Transverse colon (tissue), 4 donors: ENCODE data around the gene GLIS1. TPM values are rescaled to one million over a fixed set of nuclear protein-coding genes. Genes with fewer than 3 reads are reported as not detected.

Experiments
- DNase-seq: peaks from one replicate; pipeline ENCODE4 v3.0.0-alpha.2; 2019
- H3K27ac ChIP-seq, 4 donors: fragments of 200-600 bp; sonication (generic); 2 replicates each; pipeline ENCODE4 v1.5.1; 2016 to 2018; ENCODE audit warnings: inconsistent platforms in 4 of 4
- H3K27me3 ChIP-seq: fragments of 200-600 bp; sonication (generic); 2 replicates; pipeline ENCODE4 v1.5.1; 2017; ENCODE audit warnings: inconsistent platforms
- H3K36me3 ChIP-seq, 4 donors: fragments of 200-600 bp; sonication (generic); 2 replicates each; pipeline ENCODE4 v1.5.1; 2017 to 2019; ENCODE audit warnings: inconsistent platforms in 4 of 4
- H3K4me1 ChIP-seq, 4 donors: fragments of 200-600 bp; sonication (generic); 2 replicates each; pipeline ENCODE4 v1.5.1; 2017 to 2020; ENCODE audit warnings: inconsistent platforms in 4 of 4
- H3K4me3 ChIP-seq, 4 donors: fragments of 200-600 bp; sonication (generic); 1 replicate in 1 of 4; 2 replicates in 3 of 4; pipeline versions ENCODE4 v1.5.1 to v1.6.1; 2017 to 2019; ENCODE audit warnings: inconsistent platforms in 4 of 4
- H3K9me3 ChIP-seq, 2 donors: fragments of 200-600 bp; sonication (generic); 2 replicates each; pipeline ENCODE4 v1.5.1; 2017 to 2019; ENCODE audit warnings: inconsistent platforms in 2 of 2
- EP300 ChIP-seq: sonication (generic); formaldehyde crosslinking; IDR thresholded peaks from one replicate; pipeline ENCODE4 v1.6.1; 2017; ENCODE audit warnings: antibody characterized with exemption, low read depth
- POLR2A ChIP-seq: fragments of 450-650 bp; IDR thresholded peaks from one replicate; pipeline ENCODE4 v1.6.1; 2016; ENCODE audit warnings: antibody characterized with exemption, mild to moderate bottlenecking, moderate library complexity
- POLR2AphosphoS5 ChIP-seq, 3 donors: sonication (generic); formaldehyde crosslinking; IDR thresholded peaks; one replicate each; pipeline ENCODE4 v1.6.1; 2016; ENCODE audit warnings: antibody characterized with exemption in 3 of 3
- WGBS, 2 donors: methylation state at CpG; one replicate each; pipeline ENCODE4 v1.1.5; 2018; ENCODE audit warnings: low coverage in 1 of 2; 5-methylcytosine and 5-hydroxymethylcytosine counted together
- in situ Hi-C, 4 donors: fragments of 200-750 bp; cut with MboI; loops; one replicate each; pipeline versions ENCODE4 v1.15.0 to v1.15.1; 2017; ENCODE audit warnings: low sequenced_read_pairs in 3 of 4, low pct_ligation_motif_present in 1 of 4, low pct_unique_long_range_greater_than_20kb in 1 of 4
- intact Hi-C: fragments of 100-400 bp; cut with DNase I; formaldehyde crosslinking; loops from one replicate; pipeline ENCODE4 v1.15.1; 2023; ENCODE audit warnings: low total_unique reads
- total RNA-seq, 4 donors: library from RNA; depleted of rRNA; stranded (reverse); fragments of >200 nt; gene quantifications; one replicate each; pipeline ENCODE4 v1.1.0, GENCODE V29; 2016
- TF ChIP-seq, protein P1 (sequence below), 5 experiments: fragments of 200-600 bp in 3 of 5; fragments of 450-650 bp in 2 of 5; sonication (generic) in 3 of 5; IDR thresholded peaks; 1 replicate in 2 of 5; 2 replicates in 3 of 5; pipeline ENCODE4 v1.5.1; 2016 to 2017; ENCODE audit warnings: antibody characterized with exemption in 5 of 5, inconsistent platforms in 3 of 5, mild to moderate bottlenecking in 2 of 5, moderate library complexity in 1 of 5

GLIS1 gene
- total RNA-seq, 4 donors from 2014 or later: 0.16 to 0.75 (median 0.27) TPM; not detected in 1

DNA sequence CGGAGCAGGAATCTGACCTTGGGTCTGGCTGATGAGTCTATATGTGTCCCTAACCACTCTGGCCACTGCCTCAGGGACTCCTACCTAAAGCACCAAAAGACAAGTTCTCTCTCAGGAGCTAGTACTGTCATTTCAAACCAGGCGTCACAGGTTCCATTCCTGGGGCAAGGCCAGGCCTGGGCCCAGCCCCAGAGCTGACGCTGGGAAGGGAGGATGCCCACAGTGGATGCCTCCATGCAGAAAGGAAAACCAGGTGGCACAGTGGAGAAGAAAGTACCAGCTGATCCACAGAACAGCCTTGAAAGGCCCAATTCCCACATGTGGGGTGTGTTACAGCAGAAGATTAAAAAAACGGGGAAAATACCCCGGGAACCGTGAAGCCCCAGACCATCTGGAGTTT is 202.4 kb downstream of the GLIS1 start:
- Histone ChIP-seq H3K27ac (no peak overlapping the region), H3K36me3 (no peaks in the 10 kb centered on the region), H3K4me1 (no peaks in the 10 kb centered on the region), H3K9me3 (no peaks in the 10 kb centered on the region), H3K27me3 (no peaks in the 10 kb centered on the region), H3K4me3 (no peak overlapping the region)
- WGBS, 2 donors: 81 to 90% methylated on average over 2 to 6 of the region's 6 CpGs
- no peak for TF ChIP-seq EP300
- no peak for TF ChIP-seq POLR2A
- TF ChIP-seq, protein P1, sequence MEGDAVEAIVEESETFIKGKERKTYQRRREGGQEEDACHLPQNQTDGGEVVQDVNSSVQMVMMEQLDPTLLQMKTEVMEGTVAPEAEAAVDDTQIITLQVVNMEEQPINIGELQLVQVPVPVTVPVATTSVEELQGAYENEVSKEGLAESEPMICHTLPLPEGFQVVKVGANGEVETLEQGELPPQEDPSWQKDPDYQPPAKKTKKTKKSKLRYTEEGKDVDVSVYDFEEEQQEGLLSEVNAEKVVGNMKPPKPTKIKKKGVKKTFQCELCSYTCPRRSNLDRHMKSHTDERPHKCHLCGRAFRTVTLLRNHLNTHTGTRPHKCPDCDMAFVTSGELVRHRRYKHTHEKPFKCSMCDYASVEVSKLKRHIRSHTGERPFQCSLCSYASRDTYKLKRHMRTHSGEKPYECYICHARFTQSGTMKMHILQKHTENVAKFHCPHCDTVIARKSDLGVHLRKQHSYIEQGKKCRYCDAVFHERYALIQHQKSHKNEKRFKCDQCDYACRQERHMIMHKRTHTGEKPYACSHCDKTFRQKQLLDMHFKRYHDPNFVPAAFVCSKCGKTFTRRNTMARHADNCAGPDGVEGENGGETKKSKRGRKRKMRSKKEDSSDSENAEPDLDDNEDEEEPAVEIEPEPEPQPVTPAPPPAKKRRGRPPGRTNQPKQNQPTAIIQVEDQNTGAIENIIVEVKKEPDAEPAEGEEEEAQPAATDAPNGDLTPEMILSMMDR (IDR thresholded peaks at IDR 0.05): no peak
- DNase-seq: no peak
- intact Hi-C loops (no loop called here), in situ Hi-C loops (no loop called here)

DNA sequence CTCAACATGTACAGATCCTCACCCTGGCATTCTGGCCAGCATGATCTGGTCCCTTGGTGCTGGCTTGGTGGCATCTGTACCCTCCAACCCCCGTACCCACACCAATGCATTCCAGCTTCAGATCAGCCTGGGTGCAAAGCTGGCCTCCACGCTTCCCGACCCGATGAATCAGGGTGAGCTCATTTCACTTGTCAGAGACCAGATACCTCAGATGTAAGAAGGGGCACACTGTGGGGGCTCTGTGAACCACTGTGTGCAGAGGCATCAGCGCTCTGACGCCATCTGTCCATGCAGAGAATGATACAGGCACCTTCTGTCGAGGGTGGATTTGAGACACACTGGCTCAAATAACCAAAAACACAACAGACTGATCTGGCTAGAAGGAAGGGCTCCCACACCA is 203.1 kb downstream of the GLIS1 start:
- H3K4me3 ChIP-seq: no peak overlapping the region
- intact Hi-C loops: no loop called here
- 87% methylated on average over 7 of the region's 7 CpGs; no CpG with 5 or more reads in 1 of the 2 donors for WGBS, 2 donors

DNA sequence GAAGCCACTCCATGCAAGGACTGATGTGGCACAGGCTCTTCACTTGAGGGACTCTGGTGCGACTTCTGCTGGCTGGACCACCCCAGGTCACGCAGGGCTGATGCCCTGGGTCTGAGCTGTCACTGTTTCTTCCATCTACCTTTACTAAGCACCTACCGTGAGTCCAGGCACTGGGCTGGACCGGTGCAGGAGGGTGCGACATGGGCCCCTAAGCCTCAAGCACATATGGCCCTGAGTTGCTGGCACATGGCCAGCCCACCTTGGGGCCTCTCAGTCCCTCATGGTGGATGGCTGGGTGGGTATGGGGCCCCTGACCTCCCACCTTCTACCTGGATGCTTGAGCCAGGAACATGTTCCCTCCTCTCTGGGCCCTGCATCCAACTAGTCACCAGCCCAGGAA is 203.7 kb downstream of the GLIS1 start:
- H3K36me3 ChIP-seq: no peaks in the 10 kb centered on the region
- intact Hi-C loops: no loop called here
- no peaks in the 10 kb centered on the region for H3K9me3 ChIP-seq
- WGBS, 2 donors: 90% methylated on average over 5 of the region's 5 CpGs; no CpG with 5 or more reads in 1 of the 2 donors
- no peak overlapping the region for H3K27ac ChIP-seq
- no peaks in the 10 kb centered on the region for H3K27me3 ChIP-seq
- no peaks in the 10 kb centered on the region for H3K4me1 ChIP-seq
- TF ChIP-seq POLR2AphosphoS5 (IDR thresholded peaks at IDR 0.05) (no peak), POLR2A (no peak), EP300 (no peak)
- TF ChIP-seq, protein P1 (IDR thresholded peaks at IDR 0.05): no peak
- no peak for DNase-seq
- no peak overlapping the region for H3K4me3 ChIP-seq
- in situ Hi-C loops: no loop called here

More for the DNA sequence above, 203.1 kb downstream of the GLIS1 start:
- Histone ChIP-seq H3K27me3 (no peaks in the 10 kb centered on the region), H3K9me3 (no peaks in the 10 kb centered on the region), H3K4me1 (no peaks in the 10 kb centered on the region), H3K36me3 (no peaks in the 10 kb centered on the region), H3K27ac (no peak overlapping the region)
- in situ Hi-C loops: no loop called here
- DNase-seq: no peak
- no peak for TF ChIP-seq POLR2A
- no peak for TF ChIP-seq POLR2AphosphoS5 (IDR thresholded peaks at IDR 0.05)
- TF ChIP-seq, protein P1 (IDR thresholded peaks at IDR 0.05): no peak
- TF ChIP-seq EP300: no peak

DNA sequence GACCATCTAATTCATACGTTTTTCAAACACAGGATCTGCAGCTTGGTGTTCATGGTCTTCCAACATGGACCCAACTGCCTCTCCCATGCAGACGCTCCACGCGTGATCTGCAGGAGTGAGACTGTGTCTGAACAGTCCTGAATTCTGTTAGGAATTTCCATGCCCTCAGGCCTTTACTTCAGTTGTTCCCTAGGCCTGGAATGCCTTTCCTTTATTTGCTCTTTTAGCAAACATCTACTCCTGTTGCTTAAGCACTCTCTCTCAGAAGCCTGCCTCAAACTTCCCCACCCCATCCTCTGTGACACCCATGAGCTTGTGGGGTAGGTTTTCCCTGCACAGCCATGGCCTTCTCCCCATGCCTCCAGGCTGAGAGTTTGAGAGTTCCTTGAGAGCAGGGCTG is 206.1 kb downstream of the GLIS1 start:
- H3K4me1 ChIP-seq: no peaks in the 10 kb centered on the region
- H3K36me3 ChIP-seq: no peaks in the 10 kb centered on the region
- 88 to 100% methylated on average over 3 to 4 of the region's 4 CpGs for WGBS, 2 donors
- H3K27me3 ChIP-seq: no peaks in the 10 kb centered on the region
- TF ChIP-seq POLR2A: no peak
- TF ChIP-seq POLR2AphosphoS5 (IDR thresholded peaks at IDR 0.05): no peak
- no peak for TF ChIP-seq EP300
- TF ChIP-seq, protein P1 (IDR thresholded peaks at IDR 0.05): no peak
- H3K9me3 ChIP-seq: no peaks in the 10 kb centered on the region
- H3K27ac ChIP-seq: no peak overlapping the region
- intact Hi-C loops (no loop called here), in situ Hi-C loops (no loop called here)
- H3K4me3 ChIP-seq: no peak overlapping the region
- DNase-seq: no peak
